GM18508 (cell line): Measurements from ENCODE around the gene PPM1E.

ENCODE experiments used
- ATAC-seq: cut with Tn5 transposase; IDR thresholded peaks from one replicate; pipeline ENCODE4 v1.9.1; 2021; ENCODE audit warnings: moderate number of reproducible peaks; ENCODE audit not compliant: insufficient read depth, unreplicated experiment

PPM1E gene

DNA sequence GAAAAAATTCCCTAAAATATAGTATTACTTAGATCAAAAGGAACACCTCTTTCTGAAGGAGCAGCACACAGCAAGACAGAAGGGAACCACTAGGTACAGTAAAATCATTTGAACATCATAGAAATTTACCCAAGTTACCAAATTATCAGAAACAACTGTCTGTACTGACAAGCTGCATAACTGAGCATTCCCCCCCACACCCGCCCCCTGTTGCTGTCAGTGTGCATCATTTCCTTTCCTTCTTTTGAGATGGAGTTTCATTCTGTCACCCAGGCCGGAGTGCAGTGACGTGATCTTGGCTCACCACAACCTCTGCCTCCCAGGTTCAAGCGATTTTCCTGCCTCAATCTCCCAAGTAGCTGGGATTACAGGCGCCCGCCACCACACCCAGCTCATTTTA, 230.3 kb downstream of the PPM1E start:
- no peak for ATAC-seq

GRCh38 chr17:58989629-58990028, 234.0 kb downstream of the PPM1E start:
- ATAC-seq = no peak

GRCh38 chr17:58991718-58992331, 236.2 kb downstream of the PPM1E start:
- no peak for ATAC-seq

GRCh38 chr17:58993311-58993710, 237.7 kb downstream of the PPM1E start:
- ATAC-seq = no peak

DNA sequence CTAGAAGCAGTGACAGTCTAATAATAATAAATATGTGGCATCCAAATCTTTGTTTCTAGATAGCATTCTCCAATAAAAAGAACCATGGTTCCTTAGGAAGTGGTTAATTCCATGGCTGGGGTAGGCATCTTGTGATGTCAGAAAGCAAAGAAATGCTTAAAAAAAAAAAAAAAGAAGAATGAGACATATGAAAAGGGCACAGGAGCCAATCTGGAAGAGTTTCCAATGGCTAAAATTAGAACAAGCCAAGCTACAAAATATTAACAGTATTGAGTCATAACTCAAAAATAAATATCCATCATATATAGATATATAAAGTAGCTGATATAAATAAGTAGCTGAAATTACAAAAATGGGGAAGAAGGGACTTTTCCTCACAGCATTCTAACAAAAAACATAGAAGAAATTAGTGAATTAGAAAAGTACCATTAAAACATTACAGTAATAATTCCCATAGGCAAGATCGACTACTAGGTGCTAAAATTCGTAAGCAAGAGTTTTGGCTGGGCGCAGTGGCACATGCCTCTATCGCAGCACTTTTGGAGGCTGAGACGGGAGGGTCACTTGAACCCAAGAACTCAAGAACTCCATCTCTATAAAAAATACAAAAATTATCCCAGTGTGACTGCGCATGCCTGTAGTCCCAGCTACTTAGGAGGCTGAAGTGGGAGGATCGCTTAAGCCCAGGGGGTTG, 239.7 kb downstream of the PPM1E start:
- no peak for ATAC-seq

GRCh38 chr17:58996968-58997367, 241.3 kb downstream of the PPM1E start:
- ATAC-seq = no peak

DNA sequence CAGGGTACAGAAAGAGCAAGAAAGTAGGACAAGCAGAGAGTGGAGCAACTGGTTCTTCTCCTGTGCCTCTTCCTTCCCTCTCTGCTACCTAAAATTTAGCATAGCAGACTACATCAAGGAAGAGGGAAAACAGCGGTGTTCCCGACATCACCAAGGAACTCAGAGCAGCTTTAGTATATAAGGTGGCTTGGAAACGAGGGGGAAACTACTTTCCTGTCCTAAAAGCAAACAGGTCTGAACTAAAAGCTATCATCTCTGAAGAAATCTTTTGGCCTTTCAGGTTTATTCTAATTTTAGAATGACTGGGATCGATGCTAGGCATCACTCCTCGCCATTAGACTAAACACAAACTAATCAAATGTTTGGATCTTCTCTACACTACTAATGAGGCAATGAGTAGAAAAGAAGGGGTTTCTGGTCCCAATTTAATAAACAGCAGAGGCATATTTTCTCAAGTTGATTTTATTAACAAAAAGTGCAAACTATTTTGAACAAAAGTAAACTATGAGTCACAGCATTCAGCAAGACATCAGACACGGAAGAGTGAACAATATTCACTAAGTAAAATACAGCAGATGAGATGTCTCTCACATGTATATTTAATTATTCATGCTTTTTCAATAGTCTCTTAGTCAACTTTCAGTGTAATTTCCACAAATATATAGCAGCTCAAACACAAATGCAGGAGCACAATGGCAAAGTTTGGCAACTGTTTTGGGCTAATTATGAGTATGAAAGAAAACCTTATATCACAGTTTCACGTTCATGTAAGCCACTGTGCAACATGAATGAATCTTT, 242.3 kb downstream of the PPM1E start:
- ATAC-seq = no peak

DNA sequence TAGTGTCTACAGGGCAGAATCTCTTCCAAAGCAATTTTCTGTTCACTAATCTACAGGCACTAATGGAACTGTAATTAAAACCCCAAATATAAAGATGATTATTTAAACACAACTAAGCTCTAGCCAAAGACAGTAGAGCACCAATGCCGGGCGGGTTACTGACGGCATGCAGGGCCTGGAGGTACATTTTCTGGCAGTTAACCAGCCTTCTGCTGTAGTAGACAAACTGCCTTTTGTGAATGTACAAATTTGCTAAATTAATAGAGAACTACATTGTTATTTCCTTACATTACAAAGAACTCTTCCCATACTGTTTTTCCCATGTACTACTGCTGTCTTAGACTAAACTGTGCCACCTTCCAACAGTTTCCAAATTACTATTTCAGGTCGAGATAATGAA, 243.2 kb downstream of the PPM1E start:
- ATAC-seq = no peak

DNA sequence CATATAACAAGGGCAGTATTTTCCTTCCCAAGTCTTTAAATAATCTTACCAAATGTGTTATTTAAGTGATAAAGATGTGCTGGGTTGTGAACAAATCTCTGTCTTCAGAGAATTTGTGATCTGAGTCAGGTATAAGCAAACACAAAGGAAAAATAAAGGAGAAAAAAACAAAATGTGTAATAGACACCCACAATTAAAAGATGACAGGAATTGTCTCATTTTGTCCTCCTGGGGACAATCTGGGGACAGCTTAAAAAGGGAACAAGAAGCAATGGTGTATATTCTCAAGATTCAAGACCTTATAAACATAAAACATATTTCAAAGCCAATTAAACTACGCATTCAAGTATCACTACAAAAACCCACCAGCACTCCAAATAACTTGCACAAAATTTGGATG, 243.8 kb downstream of the PPM1E start:
- no peak for ATAC-seq

DNA sequence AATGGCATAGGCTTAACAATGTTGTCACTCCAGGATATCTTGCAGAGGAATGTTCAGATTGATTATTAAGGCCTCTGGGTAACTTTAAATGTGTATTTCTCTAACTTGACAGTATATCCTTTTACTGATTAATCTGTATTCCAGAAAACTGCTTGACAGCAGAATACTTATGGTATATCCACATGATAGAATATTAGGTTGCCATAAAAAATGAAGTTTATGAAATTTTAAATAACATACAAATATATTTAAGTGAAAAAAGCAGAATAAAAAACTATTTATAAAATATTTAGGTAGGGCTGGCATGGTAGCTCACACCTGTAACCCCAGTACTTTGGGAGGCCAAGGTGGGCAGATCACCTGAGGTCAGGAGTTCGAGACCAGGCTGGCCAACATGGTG, 244.4 kb downstream of the PPM1E start:
- no peak for ATAC-seq

DNA sequence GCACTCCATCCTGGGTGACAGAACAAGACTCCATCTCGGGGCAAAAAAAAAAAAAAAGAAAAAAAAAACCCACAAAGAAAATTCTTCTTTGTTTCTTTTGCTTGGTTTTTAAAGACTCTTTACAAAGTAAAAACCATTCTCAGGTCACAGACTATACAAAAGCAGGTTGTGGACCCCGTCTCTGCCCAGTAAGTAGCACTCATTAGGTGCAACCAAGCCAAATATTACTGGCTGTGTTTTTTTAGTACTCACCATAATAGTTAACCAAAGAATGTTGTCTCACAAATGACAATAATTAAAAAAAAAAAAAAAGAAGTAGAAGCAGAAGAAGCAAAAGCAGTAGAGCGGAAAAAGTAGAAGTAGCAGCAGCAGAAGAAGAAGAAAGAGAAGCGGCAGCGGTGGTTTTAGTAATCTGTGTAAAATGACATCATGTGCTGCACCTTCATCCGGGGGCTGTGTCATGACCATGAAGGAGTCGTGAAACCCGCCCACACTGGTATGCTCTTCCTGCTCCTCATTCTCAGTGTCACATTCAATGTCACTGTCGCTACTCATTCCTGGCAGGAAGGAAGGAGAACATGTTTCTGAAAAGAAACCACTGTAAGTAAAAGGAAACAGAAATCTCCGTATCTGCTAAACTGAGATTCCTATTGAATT, 245.6 kb downstream of the PPM1E start:
- peak; percentile 64 for ATAC-seq

DNA sequence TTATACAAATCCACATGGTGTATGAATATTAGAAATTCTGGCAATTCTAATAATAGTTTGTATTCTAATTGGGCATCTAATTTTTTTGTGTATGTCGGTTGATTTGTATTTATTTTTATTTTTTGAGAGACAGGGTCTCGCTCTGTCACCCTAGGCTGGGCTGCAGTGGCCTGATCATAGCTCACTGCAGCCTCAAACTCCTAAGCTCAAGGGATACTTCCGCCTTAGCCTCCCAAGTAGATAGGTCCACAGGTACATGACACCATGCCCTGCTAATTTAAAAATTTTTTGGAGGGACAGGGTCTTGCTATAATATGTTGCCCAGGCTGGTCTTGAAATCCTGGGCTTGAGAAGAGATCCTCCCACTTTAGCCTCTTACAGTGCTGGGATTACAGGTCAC, 246.5 kb downstream of the PPM1E start:
- no peak for ATAC-seq

GRCh38 chr17:59002848-59003247, 247.2 kb downstream of the PPM1E start:
- no peak for ATAC-seq

DNA sequence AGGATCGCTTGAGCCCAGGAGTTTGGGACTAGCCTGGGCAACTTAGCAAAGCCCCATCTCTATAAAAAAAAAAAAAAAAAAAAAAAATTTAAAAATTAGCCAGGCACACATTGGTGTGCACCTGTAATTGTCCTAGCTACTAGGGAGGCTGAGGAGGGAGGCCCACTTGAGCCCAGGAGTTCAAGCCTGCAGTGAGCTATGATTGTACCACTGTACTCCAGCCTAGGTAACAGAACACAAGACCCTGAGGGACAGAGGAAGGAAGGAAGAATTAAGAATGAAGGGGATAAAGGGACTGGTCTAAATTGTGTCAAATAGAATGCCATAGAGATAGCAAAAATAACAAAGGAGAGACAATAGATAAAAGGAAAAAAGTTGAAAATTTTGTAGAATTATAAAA, 248.2 kb downstream of the PPM1E start:
- no peak for ATAC-seq

DNA sequence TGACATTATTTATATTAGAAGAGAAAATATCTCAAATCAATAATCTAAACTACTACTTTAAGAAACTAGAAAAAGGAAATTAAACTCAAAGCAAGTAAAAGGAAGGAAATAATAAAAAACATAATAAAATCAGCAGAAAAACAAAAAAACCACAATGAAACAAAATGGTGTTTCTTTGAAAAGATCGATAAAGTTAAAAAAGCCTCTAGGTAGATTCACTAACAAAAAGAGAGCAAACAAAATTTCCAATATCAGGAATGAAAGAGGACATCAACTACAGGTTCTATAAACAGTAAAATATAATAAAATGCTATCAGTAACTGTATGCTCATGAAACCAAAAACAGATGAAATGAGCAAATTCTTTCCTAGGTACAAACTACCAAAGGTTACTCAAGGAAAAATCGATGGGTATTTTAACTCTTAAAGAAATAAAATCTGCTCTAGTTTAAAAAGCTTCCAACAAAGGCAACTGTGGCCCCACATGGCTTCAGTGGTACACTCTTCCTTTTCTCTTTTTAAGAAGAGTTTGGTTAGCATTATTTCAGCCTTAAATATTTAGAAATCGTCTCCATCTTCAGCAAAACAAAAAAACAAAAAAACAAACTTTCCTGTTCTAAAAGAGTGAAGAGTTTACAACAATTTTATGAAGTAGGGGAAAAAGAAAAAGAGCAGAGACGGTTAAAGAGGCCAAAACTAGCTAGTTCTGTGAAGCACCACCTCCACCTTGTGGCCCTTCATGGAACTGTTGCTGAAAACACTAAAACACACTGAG, 248.9 kb downstream of the PPM1E start:
- no peak for ATAC-seq

DNA sequence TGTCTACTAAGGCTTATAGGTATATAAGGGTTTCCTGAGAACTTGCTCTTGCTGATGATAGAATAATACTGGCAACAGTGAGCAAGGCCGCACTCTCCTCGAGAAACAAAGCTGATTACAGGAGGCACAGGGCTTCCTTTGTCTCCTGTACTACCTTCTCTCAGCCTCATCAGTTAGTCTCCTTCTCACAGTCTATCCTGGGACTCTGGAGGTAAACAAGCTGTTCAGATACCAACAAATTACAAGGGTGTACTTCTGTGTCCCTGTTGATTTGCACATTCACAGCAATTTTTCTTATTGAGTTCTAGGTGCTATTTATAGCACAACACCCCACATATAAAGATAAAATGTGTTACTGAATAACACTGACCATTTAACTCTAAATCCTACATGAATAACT, 252.3 kb downstream of the PPM1E start:
- no peak for ATAC-seq

DNA sequence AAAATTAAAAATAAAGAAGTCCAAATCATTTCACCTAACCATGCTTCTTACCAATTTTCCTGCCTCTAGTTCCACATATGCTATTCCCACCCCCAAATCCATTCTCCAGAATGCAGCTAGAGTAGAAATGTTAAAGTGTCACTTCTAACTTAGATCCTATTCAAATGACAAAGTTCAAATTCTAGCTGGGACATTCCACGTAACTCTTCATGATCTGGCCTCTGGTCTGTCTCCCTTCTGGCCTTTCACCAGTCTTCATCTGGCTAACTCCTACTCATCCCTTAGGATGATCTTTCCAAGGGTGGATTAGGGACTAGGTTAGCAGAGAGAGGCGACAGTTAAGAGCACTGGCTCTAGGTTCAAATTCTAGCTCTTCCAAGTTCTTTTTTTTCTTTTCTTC, 253.1 kb downstream of the PPM1E start:
- ATAC-seq = no peak

DNA sequence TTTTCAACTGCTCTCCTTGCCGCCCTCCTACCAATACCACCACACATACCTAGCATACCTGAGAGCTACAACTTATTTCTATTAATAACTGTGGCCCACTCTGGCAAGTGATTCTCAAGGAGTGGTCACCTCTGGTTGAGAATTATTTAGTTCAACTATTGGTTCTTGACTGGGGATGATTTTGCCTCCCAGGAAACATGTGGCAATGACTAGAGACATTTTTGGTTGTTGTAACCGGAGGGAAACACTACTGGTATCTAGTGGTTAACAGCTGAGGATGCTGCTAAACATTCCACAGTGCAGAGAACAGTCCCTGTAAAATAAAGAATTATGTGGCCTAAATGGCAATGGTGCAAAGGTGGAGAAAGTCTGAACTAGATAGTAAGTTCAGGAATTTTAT, 254.4 kb downstream of the PPM1E start:
- ATAC-seq = no peak

DNA sequence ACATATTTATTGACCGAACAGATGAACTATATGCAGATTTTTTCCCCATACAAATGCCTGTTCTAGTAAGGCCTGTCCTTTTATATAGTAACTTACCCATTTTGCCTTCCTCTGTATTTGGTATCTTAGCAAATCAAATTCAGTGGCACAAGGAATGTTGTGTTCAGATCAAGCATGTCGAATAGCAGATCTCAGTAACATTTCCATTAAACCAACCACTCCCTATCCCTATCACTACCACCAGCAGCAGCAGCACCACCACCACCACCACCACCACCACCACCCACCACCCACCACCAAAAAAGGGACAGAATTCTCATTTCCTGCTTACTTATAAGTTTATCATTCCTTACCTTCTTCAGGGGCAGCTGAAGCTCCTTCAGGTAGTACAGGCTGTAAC, 256.3 kb downstream of the PPM1E start:
- no peak for ATAC-seq

- no peak for ATAC-seq
Measured at GRCh38 chr17:59018019-59018418, 262.4 kb downstream of the PPM1E start.
